Thyroid gland (tissue), 4 donors: Measurements from ENCODE around the gene CDK5RAP2. TPM values are rescaled to one million over a fixed set of nuclear protein-coding genes. Genes with fewer than 3 reads are reported as not detected.

Source experiments
- DNase-seq, 2 donors: peaks; one replicate each; pipeline ENCODE4 v3.0.0-alpha.2; 2019
- H3K27ac ChIP-seq, 3 donors: fragments of 200-600 bp; sonication (generic); 1 replicate in 2 of 3; 2 replicates in 1 of 3; pipeline ENCODE4 v1.5.1; 2016 to 2019; ENCODE audit warnings: mild to moderate bottlenecking in 1 of 3, moderate library complexity in 1 of 3
- H3K27me3 ChIP-seq: fragments of 200-600 bp; sonication (generic); one replicate; pipeline ENCODE4 v1.5.1; 2019
- H3K36me3 ChIP-seq, 2 donors: fragments of 200-600 bp; sonication (generic); one replicate each; pipeline ENCODE4 v1.5.1; 2016 to 2019
- H3K4me1 ChIP-seq, 2 donors: fragments of 200-600 bp; sonication (generic); one replicate each; pipeline ENCODE4 v1.5.1; 2017 to 2019
- H3K4me3 ChIP-seq, 3 donors: fragments of 200-600 bp; sonication (generic); replicated peaks in 1 of 3; 1 replicate in 2 of 3; 2 replicates in 1 of 3; pipeline ENCODE4 v1.5.1; 2016; ENCODE audit warnings: mild to moderate bottlenecking in 1 of 3
- H3K9me3 ChIP-seq: fragments of 200-600 bp; sonication (generic); one replicate; pipeline ENCODE4 v1.5.1; 2017
- POLR2A ChIP-seq, 2 donors: fragments of 450-650 bp; IDR thresholded peaks; one replicate each; pipeline ENCODE4 v1.6.1; 2017; ENCODE audit warnings: antibody characterized with exemption in 2 of 2, mild to moderate bottlenecking in 2 of 2, moderate library complexity in 1 of 2
- WGBS, 2 donors: methylation state at CpG; one replicate each; pipeline ENCODE4 v1.1.5; 2017; 5-methylcytosine and 5-hydroxymethylcytosine counted together
- intact Hi-C: fragments of 100-400 bp; cut with DNase I; formaldehyde crosslinking; loops from one replicate; pipeline ENCODE4 v1.15.1; 2023
- total RNA-seq, 4 donors: library from RNA; depleted of rRNA; stranded (reverse); fragments of >200 nt; gene quantifications; one replicate each; pipeline ENCODE4 v1.2.3, GENCODE V29; 2016
- TF ChIP-seq, protein P1 (sequence below), 6 experiments: fragments of 200-600 bp in 3 of 6; fragments of 450-650 bp in 3 of 6; sonication (generic) in 3 of 6; IDR thresholded peaks; one replicate each; pipeline ENCODE4 v1.5.1; 2016 to 2019; ENCODE audit warnings: antibody characterized with exemption in 6 of 6, mild to moderate bottlenecking in 2 of 6, inconsistent platforms in 1 of 6, moderate library complexity in 1 of 6

CDK5RAP2 gene
- total RNA-seq, 4 donors from 2014 or later = 39.5 to 51.9 (median 46.9) TPM

DNA sequence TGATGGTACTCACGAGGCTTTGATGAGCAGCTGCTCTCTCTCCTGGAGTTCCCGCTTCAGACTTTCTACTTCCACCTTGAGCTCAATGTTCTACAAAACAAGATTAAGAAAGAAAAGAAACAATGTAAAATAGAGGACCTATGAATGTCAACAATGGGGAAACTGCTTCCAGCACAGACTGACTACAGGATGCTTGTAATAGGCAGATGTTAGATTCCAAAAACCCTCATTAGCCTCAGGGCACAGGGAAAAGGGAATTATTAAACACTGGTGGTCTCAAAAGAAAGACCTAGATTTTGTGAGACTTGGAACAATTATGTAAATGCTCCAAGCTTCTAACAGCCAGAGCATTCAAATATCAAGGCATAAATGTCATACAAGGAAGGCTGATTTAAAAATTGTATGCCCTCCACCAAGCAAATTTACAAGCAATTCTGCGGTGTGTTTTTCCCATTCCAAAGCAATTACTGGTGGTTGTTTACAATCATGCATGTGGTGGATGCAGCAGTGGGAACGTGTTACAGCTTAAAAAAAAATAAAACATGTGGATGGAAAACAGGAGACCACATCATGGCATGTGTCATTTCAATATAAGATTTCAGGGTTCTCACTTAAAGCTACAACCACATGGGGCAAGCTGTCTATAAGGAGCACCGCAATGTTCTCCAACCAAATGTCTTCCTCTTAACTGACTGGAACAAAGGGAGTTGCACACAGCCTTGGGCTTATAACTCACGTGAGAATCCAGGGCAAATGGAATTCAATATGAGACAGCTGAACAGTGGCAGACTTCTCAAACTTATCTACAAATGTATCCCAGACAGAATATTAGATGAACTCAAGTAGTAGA is 34.0 kb downstream of the CDK5RAP2 start:
- Histone ChIP-seq H3K4me3 (no peak overlapping the region), H3K9me3 (no peaks in the 10 kb centered on the region), H3K27me3 (no peaks in the 10 kb centered on the region), H3K36me3 (peaks cover 0 to 19% of the 10 kb centered on the region in 2 donors), H3K4me1 (no peaks in the 10 kb centered on the region), H3K27ac (no peak overlapping the region)
- WGBS, 2 donors = 90 to 93% methylated on average over 6 of the region's 6 CpGs
- no peak for DNase-seq
- intact Hi-C loops = no loop called here
- TF ChIP-seq, protein P1, sequence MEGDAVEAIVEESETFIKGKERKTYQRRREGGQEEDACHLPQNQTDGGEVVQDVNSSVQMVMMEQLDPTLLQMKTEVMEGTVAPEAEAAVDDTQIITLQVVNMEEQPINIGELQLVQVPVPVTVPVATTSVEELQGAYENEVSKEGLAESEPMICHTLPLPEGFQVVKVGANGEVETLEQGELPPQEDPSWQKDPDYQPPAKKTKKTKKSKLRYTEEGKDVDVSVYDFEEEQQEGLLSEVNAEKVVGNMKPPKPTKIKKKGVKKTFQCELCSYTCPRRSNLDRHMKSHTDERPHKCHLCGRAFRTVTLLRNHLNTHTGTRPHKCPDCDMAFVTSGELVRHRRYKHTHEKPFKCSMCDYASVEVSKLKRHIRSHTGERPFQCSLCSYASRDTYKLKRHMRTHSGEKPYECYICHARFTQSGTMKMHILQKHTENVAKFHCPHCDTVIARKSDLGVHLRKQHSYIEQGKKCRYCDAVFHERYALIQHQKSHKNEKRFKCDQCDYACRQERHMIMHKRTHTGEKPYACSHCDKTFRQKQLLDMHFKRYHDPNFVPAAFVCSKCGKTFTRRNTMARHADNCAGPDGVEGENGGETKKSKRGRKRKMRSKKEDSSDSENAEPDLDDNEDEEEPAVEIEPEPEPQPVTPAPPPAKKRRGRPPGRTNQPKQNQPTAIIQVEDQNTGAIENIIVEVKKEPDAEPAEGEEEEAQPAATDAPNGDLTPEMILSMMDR (IDR thresholded peaks at IDR 0.05) = no peak
- TF ChIP-seq POLR2A (IDR thresholded peaks at IDR 0.05) = no peak

DNA sequence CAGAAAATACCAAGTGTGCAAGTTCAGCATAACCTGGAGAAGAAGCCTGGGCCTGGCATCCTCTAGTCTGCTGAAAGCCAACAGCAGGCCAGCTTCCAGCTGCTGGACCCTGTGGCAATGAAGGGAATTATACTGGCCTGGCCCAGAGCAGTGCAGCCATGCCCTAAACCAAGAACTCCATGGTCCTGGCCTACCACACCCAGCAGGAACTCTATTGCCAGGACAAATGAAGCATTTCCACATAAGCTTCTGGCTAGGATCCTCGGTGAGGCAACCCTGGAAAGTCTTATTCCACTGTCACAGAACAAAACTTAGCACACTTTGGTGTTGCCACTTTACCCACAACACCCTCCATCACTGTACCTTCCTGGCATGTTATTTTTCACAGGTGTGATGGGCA is 35.5 kb downstream of the CDK5RAP2 start:
- Histone ChIP-seq H3K27ac (no peak overlapping the region), H3K4me1 (no peaks in the 10 kb centered on the region), H3K27me3 (no peaks in the 10 kb centered on the region), H3K4me3 (no peak overlapping the region), H3K9me3 (no peaks in the 10 kb centered on the region), H3K36me3 (peaks cover 0 to 16% of the 10 kb centered on the region in 2 donors)
- 88 to 93% methylated on average over 1 of the region's 1 CpG for WGBS, 2 donors
- intact Hi-C loops = no loop called here
- no peak for TF ChIP-seq POLR2A (IDR thresholded peaks at IDR 0.05)
- TF ChIP-seq, protein P1 (IDR thresholded peaks at IDR 0.05) = no peak
- DNase-seq = no peak

DNA sequence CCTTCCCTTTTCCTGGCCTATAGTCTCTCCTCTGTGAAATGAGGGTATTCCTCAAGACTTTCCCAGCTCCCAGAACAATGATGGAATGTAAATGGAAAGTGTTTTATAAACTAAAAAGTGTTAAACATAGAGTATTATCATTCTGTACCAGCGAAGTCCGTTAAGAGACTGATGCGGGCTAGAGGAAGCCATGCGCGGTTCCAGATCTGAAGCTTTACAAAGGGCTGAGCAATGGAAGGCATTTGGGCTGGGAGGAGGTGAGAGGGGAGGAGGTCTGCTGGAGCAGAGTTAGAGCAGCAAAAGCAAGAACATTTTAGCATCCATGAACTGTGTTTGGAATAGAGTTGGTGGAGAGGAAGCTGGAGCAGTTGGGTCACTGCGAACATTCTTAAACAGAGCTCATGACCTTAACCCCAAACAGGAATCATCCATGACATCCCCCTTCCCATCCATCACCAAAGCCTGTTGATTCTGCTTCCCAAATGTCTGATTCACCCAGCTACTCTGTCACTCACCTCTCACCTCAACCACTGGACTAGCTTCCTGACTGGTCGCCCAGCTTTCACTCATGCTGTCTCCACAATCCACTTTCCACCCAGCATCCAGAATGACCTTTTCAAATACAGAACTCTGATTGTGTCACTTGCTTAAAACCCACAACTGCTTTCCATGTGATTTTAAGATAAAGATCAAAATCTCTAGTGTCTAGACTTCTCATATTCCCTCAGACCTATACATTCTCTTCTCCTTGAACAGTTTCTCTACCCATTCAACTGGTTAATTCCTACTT is 37.1 kb downstream of the CDK5RAP2 start:
- Histone ChIP-seq H3K4me3 (no peak overlapping the region), H3K27ac (no peak overlapping the region), H3K36me3 (peaks cover 0 to 14% of the 10 kb centered on the region in 2 donors), H3K4me1 (no peaks in the 10 kb centered on the region), H3K27me3 (no peaks in the 10 kb centered on the region), H3K9me3 (no peaks in the 10 kb centered on the region)
- TF ChIP-seq POLR2A (IDR thresholded peaks at IDR 0.05) = no peak
- TF ChIP-seq, protein P1 (IDR thresholded peaks at IDR 0.05) = no peak
- DNase-seq = no peak
- WGBS, 2 donors = 89 to 91% methylated on average over 7 of the region's 7 CpGs
- intact Hi-C loops = no loop called here

DNA sequence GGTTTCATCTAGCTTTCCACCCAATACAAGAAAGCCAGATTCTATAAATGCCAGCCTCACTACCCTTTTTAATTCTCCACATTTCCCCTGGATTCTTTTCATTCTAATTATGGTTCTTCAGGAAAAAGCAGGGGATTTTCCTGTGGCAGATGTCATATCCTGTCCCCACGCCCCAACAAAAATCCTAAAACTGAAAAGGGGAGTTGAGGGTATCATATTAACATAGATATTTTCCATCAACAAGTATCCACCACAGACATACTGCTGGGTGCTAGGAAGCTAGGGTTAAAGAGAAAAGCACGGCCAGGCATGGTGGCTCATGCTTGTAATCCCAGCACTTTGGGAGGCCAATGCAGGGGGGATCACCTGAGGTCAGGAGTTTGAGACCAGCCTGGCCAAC is 38.0 kb downstream of the CDK5RAP2 start:
- no peak for DNase-seq
- TF ChIP-seq, protein P1 (IDR thresholded peaks at IDR 0.05) = no peak
- TF ChIP-seq POLR2A (IDR thresholded peaks at IDR 0.05) = no peak
- H3K27ac ChIP-seq = no peak overlapping the region
- intact Hi-C loops = no loop called here
- peaks cover 0 to 14% of the 10 kb centered on the region in 2 donors for H3K36me3 ChIP-seq
- H3K27me3 ChIP-seq = no peaks in the 10 kb centered on the region
- 88 to 91% methylated on average over 2 of the region's 2 CpGs for WGBS, 2 donors
- no peaks in the 10 kb centered on the region for H3K4me1 ChIP-seq
- H3K4me3 ChIP-seq = no peak overlapping the region
- H3K9me3 ChIP-seq = no peaks in the 10 kb centered on the region
